GM12878 (cell line): Measurements from ENCODE around the gene MYO18B. TPM values are rescaled to one million over a fixed set of nuclear protein-coding genes. Genes with fewer than 3 reads are reported as not detected.

Experiments used
- ATAC-seq: fragments of 200-7000 bp; cut with Tn5 transposase; 3 replicates; pipeline ENCODE4 v1.9.1; 2020; ENCODE audit warnings: mild to moderate bottlenecking, moderate library complexity
- BruUV-seq: library from RNA; stranded (reverse); fragments of 400-500 nt; replicated peaks from 2 replicates; lab custom pipeline; 2021; lab: Mats Ljungman, UMichigan
- CTCF ChIA-PET: fragments of 300-600 bp; sonication (Branson Sonifier 250); formaldehyde crosslinking; extraction: SDS; loops from one replicate; lab custom pipeline; 2021; ENCODE audit warnings: inconsistent platforms; lab: Yijun Ruan, JAX
- POLR2A ChIA-PET: fragments of 350-600 bp; formaldehyde crosslinking; extraction: SDS; loops from one replicate; lab custom pipeline; 2021; ENCODE audit warnings: inconsistent platforms; lab: Charles Lee
- RAD21 ChIA-PET: fragments of 300-600 bp; sonication (Branson Sonifier 250); formaldehyde crosslinking; loops from one replicate; lab custom pipeline; 2023; ENCODE audit warnings: antibody characterized with exemption; ENCODE audit not compliant: unreplicated experiment; lab: Charles Lee
- SMC1A ChIA-PET: fragments of 300-600 bp; sonication (Branson Sonifier 250); formaldehyde crosslinking; loops from one replicate; lab custom pipeline; 2023; ENCODE audit not compliant: unreplicated experiment, uncharacterized antibody; lab: Charles Lee
- DNase-seq: peaks from one replicate; pipeline ENCODE4 v3.0.0-alpha.2; 2011; ENCODE audit warnings: low read depth, low spot score
- FAIRE-seq: peaks from 3 replicates; lab custom pipeline; 2011; peaks lifted over from hg19 to GRCh38; lab: Jason Lieb, UNC
- H2AFZ ChIP-seq: 2 replicates; pipeline ENCODE4 v1.6.0; 2011; ENCODE audit warnings: low read depth, low read length, control low read depth; ENCODE audit not compliant: control insufficient read depth
- H3K27ac ChIP-seq: 2 replicates; pipeline ENCODE4 v1.5.1; 2011; ENCODE audit warnings: control low read depth; ENCODE audit not compliant: control insufficient read depth, insufficient read depth
- H3K27me3 ChIP-seq, 2 experiments: replicated peaks in 1 of 2; 2 replicates each; pipeline versions ENCODE4 v1.6.0 to v1.6.1; 2011; ENCODE audit warnings: low read length in 1 of 2; ENCODE audit not compliant: control insufficient read depth in 2 of 2, insufficient read depth in 2 of 2
- H3K36me3 ChIP-seq, 2 experiments: 2 replicates each; pipeline ENCODE4 v1.5.1; 2011; ENCODE audit warnings: low read length in 1 of 2; ENCODE audit not compliant: control insufficient read depth in 2 of 2, insufficient read depth in 2 of 2
- H3K4me1 ChIP-seq: 2 replicates; pipeline ENCODE4 v1.6.1; 2011; ENCODE audit warnings: mild to moderate bottlenecking, low read length, moderate library complexity, mixed read lengths; ENCODE audit not compliant: control insufficient read depth, insufficient read depth
- H3K4me2 ChIP-seq: 2 replicates; pipeline ENCODE4 v1.6.0; 2011; ENCODE audit warnings: control low read depth; ENCODE audit not compliant: control insufficient read depth, insufficient read depth
- H3K4me3 ChIP-seq: fragments of 200-600 bp; sonication (generic); 2 replicates; pipeline ENCODE4 v1.5.1; 2016
- H3K79me2 ChIP-seq: 2 replicates; pipeline ENCODE4 v1.6.0; 2011; ENCODE audit warnings: low read length; ENCODE audit not compliant: control insufficient read depth, insufficient read depth
- H3K9ac ChIP-seq: 2 replicates; pipeline ENCODE4 v1.8.0; 2011; ENCODE audit warnings: low read length, control low read depth, mixed read lengths; ENCODE audit not compliant: control insufficient read depth, insufficient read depth
- H3K9me3 ChIP-seq: replicated peaks from 3 replicates; pipeline ENCODE4 v1.5.1; 2011; ENCODE audit warnings: mild to moderate bottlenecking, low read length; ENCODE audit not compliant: control insufficient read depth, insufficient read depth
- H4K20me1 ChIP-seq: 2 replicates; pipeline ENCODE4 v1.6.0; 2011; ENCODE audit not compliant: control insufficient read depth, insufficient read depth
- HDGF ChIP-seq: fragments of 450-650 bp; IDR thresholded peaks from 2 replicates; pipeline ENCODE4 v1.6.1; 2016; ENCODE audit warnings: antibody characterized with exemption
- POLR2A ChIP-seq: IDR thresholded peaks from 2 replicates; pipeline ENCODE4 v1.6.1; 2011; ENCODE audit warnings: low read depth, mild to moderate bottlenecking, low read length
- RCOR1 ChIP-seq: conservative IDR thresholded peaks from 2 replicates; pipeline ENCODE4 v1.6.1; 2012; ENCODE audit warnings: low read depth, low read length, improper control_type of control experiment
- TARDBP ChIP-seq: IDR thresholded peaks from 2 replicates; pipeline ENCODE4 v1.6.1; 2016; ENCODE audit warnings: borderline replicate concordance
- WRNIP1 ChIP-seq: IDR thresholded peaks from 2 replicates; pipeline ENCODE4 v1.6.1; 2011; ENCODE audit warnings: low read depth, low read length, improper control_type of control experiment, borderline replicate concordance
- ZNF217 ChIP-seq: fragments of 450-650 bp; IDR thresholded peaks from 2 replicates; pipeline ENCODE4 v1.6.1; 2017; ENCODE audit warnings: antibody characterized with exemption, mild to moderate bottlenecking
- WGBS: methylation state at CpG from one replicate; pipeline ENCODE4 v1.1.6; 2016; ENCODE audit warnings: low lambda C conversion rate; ENCODE audit not compliant: insufficient replicate concordance, insufficient coverage; ENCODE audit errors: missing lambda C conversion rate; 5-methylcytosine and 5-hydroxymethylcytosine counted together
- in situ Hi-C: fragments of 300-500 bp; cut with MboI; formaldehyde crosslinking; loops from 9 replicates; pipeline ENCODE4 v1.14.3; 2018; ENCODE audit warnings: mixed read lengths
- intact Hi-C: fragments of 100-400 bp; cut with micrococcal nuclease; formaldehyde crosslinking; loops from one replicate; pipeline ENCODE4 v1.14.2; 2022; ENCODE audit not compliant: unreplicated experiment
- polyA plus RNA-seq, 11 experiments: library from polyadenylated mRNA; depleted of rRNA in 4 of 11; unstranded in 6 of 11; stranded (reverse) in 5 of 11; fragments of >200 nt; fragmentation: Nextera tagmentation in 4 of 11; fragmentation: Illumina TruSeq in 1 of 11; extraction: Ambion mirVana in 4 of 11; extraction: Trizol in 1 of 11; gene quantifications; 1 replicate in 1 of 11; 2 replicates in 10 of 11; pipeline versions ENCODE4 v1.2.1 to v1.2.3, GENCODE V29; 2011 to 2016; ENCODE audit warnings: inconsistent platforms in 2 of 11, missing spikeins in 2 of 11, low read depth in 1 of 11
- total RNA-seq, 4 experiments: library from RNA; depleted of rRNA in 3 of 4; stranded (reverse); fragments of >200 nt in 3 of 4; fragmentation: Illumina TruSeq in 1 of 4; extraction: Trizol in 1 of 4; gene quantifications; 2 replicates each; pipeline versions ENCODE4 v1.2.1 to v1.2.3, GENCODE V29; 2013 to 2021
- TF ChIP-seq, protein P1 (sequence below): fragments of 450-650 bp; conservative IDR thresholded peaks from 2 replicates; pipeline ENCODE4 v1.6.1; 2017; ENCODE audit warnings: mild to moderate bottlenecking, moderate library complexity
- TF ChIP-seq, protein P2 (sequence below): IDR thresholded peaks from 2 replicates; pipeline ENCODE4 v1.6.1; 2012; ENCODE audit warnings: low read depth, low read length, improper control_type of control experiment
- TF ChIP-seq, protein P3 (sequence below): IDR thresholded peaks from 2 replicates; pipeline ENCODE4 v1.6.1; 2011; ENCODE audit warnings: borderline replicate concordance, low read depth, mild to moderate bottlenecking, moderate library complexity, low read length; ENCODE audit not compliant: insufficient read depth, poor library complexity, severe bottlenecking
- TF ChIP-seq, protein P4 (sequence below): IDR thresholded peaks from 2 replicates; pipeline ENCODE4 v1.6.1; 2011; ENCODE audit warnings: mild to moderate bottlenecking, low read depth, low read length, moderate library complexity; ENCODE audit not compliant: insufficient replicate concordance
- TF ChIP-seq, protein P5 (sequence below): fragments of 450-650 bp; IDR thresholded peaks from 2 replicates; pipeline ENCODE4 v1.6.1; 2017; ENCODE audit warnings: borderline replicate concordance

MYO18B gene
- total and polyA plus RNA-seq, 10 of the 15 experiments (the other 5 are each of a cell fraction or from before 2014, with no cell fraction given) = 0.05 to 2.1 (median 0.51) TPM; not detected in 1

DNA sequence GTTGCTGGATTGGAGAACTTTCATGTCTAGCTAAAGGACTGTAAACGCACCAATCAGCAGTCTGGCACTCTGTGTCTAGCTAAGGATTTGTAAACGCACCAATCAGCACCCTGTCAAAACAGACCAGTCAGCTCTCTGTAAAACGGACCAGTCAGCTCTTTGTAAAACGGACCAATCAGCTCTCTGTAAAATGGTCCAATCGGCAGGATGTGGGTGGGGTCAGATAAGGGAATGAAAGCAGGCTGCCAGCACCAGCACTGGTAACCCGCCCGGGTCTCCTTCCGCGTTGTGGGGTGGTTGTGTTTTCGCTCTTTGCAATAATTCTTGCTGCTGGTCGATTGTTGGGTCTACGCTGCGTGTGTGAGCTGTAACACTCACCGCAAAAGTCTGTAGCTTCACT lies 11.3 kb downstream of the MYO18B start (continued):
- TF ChIP-seq, protein P1, sequence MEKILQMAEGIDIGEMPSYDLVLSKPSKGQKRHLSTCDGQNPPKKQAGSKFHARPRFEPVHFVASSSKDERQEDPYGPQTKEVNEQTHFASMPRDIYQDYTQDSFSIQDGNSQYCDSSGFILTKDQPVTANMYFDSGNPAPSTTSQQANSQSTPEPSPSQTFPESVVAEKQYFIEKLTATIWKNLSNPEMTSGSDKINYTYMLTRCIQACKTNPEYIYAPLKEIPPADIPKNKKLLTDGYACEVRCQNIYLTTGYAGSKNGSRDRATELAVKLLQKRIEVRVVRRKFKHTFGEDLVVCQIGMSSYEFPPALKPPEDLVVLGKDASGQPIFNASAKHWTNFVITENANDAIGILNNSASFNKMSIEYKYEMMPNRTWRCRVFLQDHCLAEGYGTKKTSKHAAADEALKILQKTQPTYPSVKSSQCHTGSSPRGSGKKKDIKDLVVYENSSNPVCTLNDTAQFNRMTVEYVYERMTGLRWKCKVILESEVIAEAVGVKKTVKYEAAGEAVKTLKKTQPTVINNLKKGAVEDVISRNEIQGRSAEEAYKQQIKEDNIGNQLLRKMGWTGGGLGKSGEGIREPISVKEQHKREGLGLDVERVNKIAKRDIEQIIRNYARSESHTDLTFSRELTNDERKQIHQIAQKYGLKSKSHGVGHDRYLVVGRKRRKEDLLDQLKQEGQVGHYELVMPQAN = no peak
- TF ChIP-seq RCOR1 = no peak

DNA sequence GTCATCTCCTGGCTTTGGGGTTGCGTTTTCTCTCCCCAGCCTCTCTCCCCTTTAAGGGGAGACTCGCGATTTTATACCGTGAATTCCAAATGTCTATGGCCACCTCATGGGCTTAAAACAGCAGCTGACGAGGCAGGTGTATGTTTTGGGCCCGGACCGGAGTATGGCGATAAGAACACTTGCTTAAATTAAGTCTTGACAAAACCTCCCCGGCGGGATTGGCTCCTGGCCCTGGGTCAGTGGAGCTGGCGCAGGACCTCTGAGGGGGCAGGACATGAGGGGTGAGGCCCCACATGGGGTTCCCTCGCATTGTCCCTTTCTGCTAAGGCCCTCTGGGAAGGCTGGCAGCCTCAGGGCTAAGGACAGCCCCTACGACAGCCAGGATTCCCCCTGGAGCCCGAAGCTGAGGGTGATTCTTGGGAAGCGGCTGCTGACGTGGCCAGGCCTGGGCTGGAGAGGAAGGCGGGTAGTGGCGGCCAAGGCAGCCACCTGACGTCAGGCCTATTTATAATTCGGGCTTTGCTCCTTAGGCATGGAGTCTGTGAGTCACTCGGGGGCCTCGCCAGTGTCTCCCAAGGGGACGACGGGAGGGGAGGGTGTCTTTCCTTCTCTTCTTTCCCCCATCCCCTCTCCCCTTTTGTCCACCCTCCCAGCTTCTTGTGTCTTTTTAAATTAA lies 12.7 kb downstream of the MYO18B start:
- in situ Hi-C loops = no loop called here
- WGBS = 47% methylated on average over 24 of the region's 24 CpGs
- Histone ChIP-seq H3K27me3 (no peaks in the 10 kb centered on the region), H3K27ac (no peak overlapping the region), H3K4me3 (no peak overlapping the region), H4K20me1 (no peaks in the 10 kb centered on the region), H3K79me2 (no peaks in the 10 kb centered on the region), H2AFZ (no peak overlapping the region), H3K9me3 (no peaks in the 10 kb centered on the region), H3K4me2 (no peak overlapping the region), H3K9ac (no peak overlapping the region), H3K36me3 (no peaks in the 10 kb centered on the region), H3K4me1 (peaks cover 8% of the 10 kb centered on the region)
- ATAC-seq = no peak
- no peak for DNase-seq
- BruUV-seq = no TSS peak
- no peak for FAIRE-seq
- intact Hi-C loops = no loop called here
- ChIA-PET SMC1A (no interaction called here), POLR2A (no interaction called here), RAD21 (no interaction called here), CTCF (interaction anchor here (0.6 to 2.0 kb wide), 2 partner anchors 18 to 69 kb away, joined by 4 to 5 read pairs; no protein-coding TSS in a partner anchor)
- TF ChIP-seq, protein P2, sequence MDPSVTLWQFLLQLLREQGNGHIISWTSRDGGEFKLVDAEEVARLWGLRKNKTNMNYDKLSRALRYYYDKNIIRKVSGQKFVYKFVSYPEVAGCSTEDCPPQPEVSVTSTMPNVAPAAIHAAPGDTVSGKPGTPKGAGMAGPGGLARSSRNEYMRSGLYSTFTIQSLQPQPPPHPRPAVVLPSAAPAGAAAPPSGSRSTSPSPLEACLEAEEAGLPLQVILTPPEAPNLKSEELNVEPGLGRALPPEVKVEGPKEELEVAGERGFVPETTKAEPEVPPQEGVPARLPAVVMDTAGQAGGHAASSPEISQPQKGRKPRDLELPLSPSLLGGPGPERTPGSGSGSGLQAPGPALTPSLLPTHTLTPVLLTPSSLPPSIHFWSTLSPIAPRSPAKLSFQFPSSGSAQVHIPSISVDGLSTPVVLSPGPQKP = no peak
- TF ChIP-seq TARDBP (no peak), WRNIP1 (no peak), ZNF217 (no peak), POLR2A (no peak), HDGF (no peak)
- TF ChIP-seq, protein P3, sequence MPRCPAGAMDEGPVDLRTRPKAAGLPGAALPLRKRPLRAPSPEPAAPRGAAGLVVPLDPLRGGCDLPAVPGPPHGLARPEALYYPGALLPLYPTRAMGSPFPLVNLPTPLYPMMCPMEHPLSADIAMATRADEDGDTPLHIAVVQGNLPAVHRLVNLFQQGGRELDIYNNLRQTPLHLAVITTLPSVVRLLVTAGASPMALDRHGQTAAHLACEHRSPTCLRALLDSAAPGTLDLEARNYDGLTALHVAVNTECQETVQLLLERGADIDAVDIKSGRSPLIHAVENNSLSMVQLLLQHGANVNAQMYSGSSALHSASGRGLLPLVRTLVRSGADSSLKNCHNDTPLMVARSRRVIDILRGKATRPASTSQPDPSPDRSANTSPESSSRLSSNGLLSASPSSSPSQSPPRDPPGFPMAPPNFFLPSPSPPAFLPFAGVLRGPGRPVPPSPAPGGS = no peak
- TF ChIP-seq, protein P4, sequence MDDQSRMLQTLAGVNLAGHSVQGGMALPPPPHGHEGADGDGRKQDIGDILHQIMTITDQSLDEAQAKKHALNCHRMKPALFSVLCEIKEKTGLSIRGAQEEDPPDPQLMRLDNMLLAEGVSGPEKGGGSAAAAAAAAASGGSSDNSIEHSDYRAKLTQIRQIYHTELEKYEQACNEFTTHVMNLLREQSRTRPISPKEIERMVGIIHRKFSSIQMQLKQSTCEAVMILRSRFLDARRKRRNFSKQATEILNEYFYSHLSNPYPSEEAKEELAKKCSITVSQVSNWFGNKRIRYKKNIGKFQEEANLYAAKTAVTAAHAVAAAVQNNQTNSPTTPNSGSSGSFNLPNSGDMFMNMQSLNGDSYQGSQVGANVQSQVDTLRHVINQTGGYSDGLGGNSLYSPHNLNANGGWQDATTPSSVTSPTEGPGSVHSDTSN = no peak
- TF ChIP-seq, protein P5, sequence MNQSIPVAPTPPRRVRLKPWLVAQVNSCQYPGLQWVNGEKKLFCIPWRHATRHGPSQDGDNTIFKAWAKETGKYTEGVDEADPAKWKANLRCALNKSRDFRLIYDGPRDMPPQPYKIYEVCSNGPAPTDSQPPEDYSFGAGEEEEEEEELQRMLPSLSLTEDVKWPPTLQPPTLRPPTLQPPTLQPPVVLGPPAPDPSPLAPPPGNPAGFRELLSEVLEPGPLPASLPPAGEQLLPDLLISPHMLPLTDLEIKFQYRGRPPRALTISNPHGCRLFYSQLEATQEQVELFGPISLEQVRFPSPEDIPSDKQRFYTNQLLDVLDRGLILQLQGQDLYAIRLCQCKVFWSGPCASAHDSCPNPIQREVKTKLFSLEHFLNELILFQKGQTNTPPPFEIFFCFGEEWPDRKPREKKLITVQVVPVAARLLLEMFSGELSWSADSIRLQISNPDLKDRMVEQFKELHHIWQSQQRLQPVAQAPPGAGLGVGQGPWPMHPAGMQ = no peak
